ENCODE measurements around the gene SIRT7. TPM values are rescaled to one million over a fixed set of nuclear protein-coding genes. Genes with fewer than 3 reads are reported as not detected.

Gene SIRT7
- 5.2 and 8.4 TPM in 2 replicates for polyA plus RNA-seq (2011; rRNA removed)
- 22.0 and 32.1 TPM in 2 replicates for polyA minus RNA-seq (2011; rRNA and poly(A)+ RNA removed)

GRCh38 chr17:81917565-81918332, at the start of gene SIRT7:
Gene SIRT7 (minus strand): TSS chr17:81918176. CDS start chr17:81918131, 45 bp downstream.
- no peaks in the 10 kb centered on the region for H3K27me3 ChIP-seq (ENCODE audit: control insufficient read depth, insufficient read depth, low read length)
- peaks cover 44% of the 10 kb centered on the region for H3K36me3 ChIP-seq (ENCODE audit: control insufficient read depth, insufficient read depth, low read length)
- no peak for TF ChIP-seq CTCF (IDR thresholded peaks at IDR 0.05; ENCODE audit: insufficient read depth, low read depth, low read length)
- ChIA-PET POLR2A (interaction anchor here (0.5 kb wide), 1 partner anchor 26 kb away, joined by 3 read pairs; no protein-coding TSS in a partner anchor), CTCF (interaction anchor here (0.5 to 1.3 kb wide), 4 partner anchors 8 to 242 kb away, joined by 3 read pairs; no protein-coding TSS in a partner anchor)
- H3K4me3 ChIP-seq (ENCODE audit: low read depth, low read length) = peak within 1 kb of the TSS; percentile 59
- DNase-seq (ENCODE audit: low read depth) = no peak

- peaks cover 8% of the 10 kb centered on the region for H3K27me3 ChIP-seq (ENCODE audit: control insufficient read depth, insufficient read depth, low read length)
- ChIA-PET POLR2A (no interaction called here), CTCF (interaction anchor here (0.6 to 4.1 kb wide), 6 partner anchors 7 to 70 kb away, joined by 3 to 31 read pairs (median 6); partner anchors contain the start of genes CENPX, DCXR, LRRC45 and RAC3)
- no peaks in the 10 kb centered on the region for H3K36me3 ChIP-seq (ENCODE audit: control insufficient read depth, insufficient read depth, low read length)
- TF ChIP-seq CTCF (IDR thresholded peaks at IDR 0.05; ENCODE audit: insufficient read depth, low read depth, low read length) = no peak
- DNase-seq (ENCODE audit: low read depth) = no peak
- no peak overlapping the region for H3K4me3 ChIP-seq (ENCODE audit: low read depth, low read length)
Observed at GRCh38 chr17:81967244-81967532, 49.2 kb upstream of the SIRT7 start.

GRCh38 chr17:81966343-81967243, 48.6 kb upstream of the SIRT7 start:
- TF ChIP-seq CTCF (IDR thresholded peaks at IDR 0.05; ENCODE audit: insufficient read depth, low read depth, low read length) = no peak
- Histone ChIP-seq H3K27me3 (ENCODE audit: control insufficient read depth, insufficient read depth, low read length) (peaks cover 9% of the 10 kb centered on the region), H3K4me3 (ENCODE audit: low read depth, low read length) (no peak overlapping the region), H3K36me3 (ENCODE audit: control insufficient read depth, insufficient read depth, low read length) (no peaks in the 10 kb centered on the region)
- DNase-seq (ENCODE audit: low read depth) = no peak
- ChIA-PET POLR2A (no interaction called here), CTCF (interaction anchor here (0.6 to 4.1 kb wide), 6 partner anchors 7 to 71 kb away, joined by 3 to 31 read pairs (median 6); partner anchors contain the start of genes CENPX, DCXR, LRRC45 and RAC3)

GRCh38 chr17:81964081-81964849, 46.3 kb upstream of the SIRT7 start:
- H3K36me3 ChIP-seq (ENCODE audit: control insufficient read depth, insufficient read depth, low read length) = no peaks in the 10 kb centered on the region
- CTCF ChIA-PET = interaction anchor here (2.1 to 4.1 kb wide), 2 partner anchors 57 kb away, joined by 18 to 31 read pairs; partner anchors contain the start of genes CENPX and LRRC45
- peaks cover 16% of the 10 kb centered on the region for H3K27me3 ChIP-seq (ENCODE audit: control insufficient read depth, insufficient read depth, low read length)
- POLR2A ChIA-PET = interaction anchor here (0.7 kb wide), 1 partner anchor 105 kb away, joined by 5 read pairs; no protein-coding TSS in a partner anchor
- TF ChIP-seq CTCF (IDR thresholded peaks at IDR 0.05; ENCODE audit: insufficient read depth, low read depth, low read length) = no peak
- H3K4me3 ChIP-seq (ENCODE audit: low read depth, low read length) = no peak overlapping the region
- DNase-seq (ENCODE audit: low read depth) = no peak

Data from BJ (cell line).